HEK293 (cell line): ENCODE measurements around the gene EREG.

Experiments
- RBAK ChIP-seq: fragments of 450-650 bp; formaldehyde crosslinking; IDR thresholded peaks from 2 replicates; pipeline ENCODE4 v1.5.1; 2016; ENCODE audit warnings: missing biosample characterization, missing genetic modification characterization
- TCF7L2 ChIP-seq: IDR thresholded peaks from 2 replicates; pipeline ENCODE4 v1.6.1; 2011; ENCODE audit warnings: low read depth, mild to moderate bottlenecking, inconsistent platforms, low read length, moderate library complexity, borderline replicate concordance
- ZBTB7A ChIP-seq: fragments of 450-650 bp; formaldehyde crosslinking; IDR thresholded peaks from 2 replicates; pipeline ENCODE4 v1.5.1; 2016; ENCODE audit warnings: low read depth, missing biosample characterization, missing genetic modification characterization
- ZFP37 ChIP-seq: fragments of 450-650 bp; formaldehyde crosslinking; IDR thresholded peaks from 2 replicates; pipeline ENCODE4 v1.5.1; 2016; ENCODE audit warnings: missing biosample characterization, missing genetic modification characterization
- ZNF274 ChIP-seq, 2 experiments: fragments of 200-500 bp in 1 of 2; fragments of 450-650 bp in 1 of 2; sonication (Bioruptor generic) in 1 of 2; formaldehyde crosslinking in 1 of 2; IDR thresholded peaks; 2 replicates each; pipeline versions ENCODE4 v1.5.1 to v1.6.1; 2014 to 2016; ENCODE audit warnings: borderline replicate concordance in 1 of 2, inconsistent platforms in 1 of 2, low read length in 1 of 2, missing biosample characterization in 1 of 2, missing genetic modification characterization in 1 of 2
- ZNF416 ChIP-seq: fragments of 450-650 bp; formaldehyde crosslinking; IDR thresholded peaks from 2 replicates; pipeline ENCODE4 v1.5.1; 2016; ENCODE audit warnings: missing biosample characterization, missing genetic modification characterization
- ZNF426 ChIP-seq: fragments of 450-650 bp; formaldehyde crosslinking; IDR thresholded peaks from 2 replicates; pipeline ENCODE4 v1.5.1; 2017; ENCODE audit warnings: missing biosample characterization, missing genetic modification characterization, mild to moderate bottlenecking, inconsistent platforms, moderate library complexity
- ZNF501 ChIP-seq: fragments of 450-650 bp; formaldehyde crosslinking; IDR thresholded peaks from 2 replicates; pipeline ENCODE4 v1.5.1; 2016; ENCODE audit warnings: missing biosample characterization, missing genetic modification characterization
- ZNF529 ChIP-seq: fragments of 450-650 bp; formaldehyde crosslinking; IDR thresholded peaks from 2 replicates; pipeline ENCODE4 v1.5.1; 2017; ENCODE audit warnings: missing genetic modification characterization, missing biosample characterization; ENCODE audit not compliant: insufficient replicate concordance
- ZNF837 ChIP-seq: fragments of 450-650 bp; formaldehyde crosslinking; IDR thresholded peaks from 2 replicates; pipeline ENCODE4 v1.5.1; 2016; ENCODE audit warnings: missing biosample characterization, missing genetic modification characterization
- TF ChIP-seq, protein P1 (sequence below): fragments of 450-650 bp; formaldehyde crosslinking; IDR thresholded peaks from 2 replicates; pipeline ENCODE4 v1.5.1; 2016; ENCODE audit warnings: missing biosample characterization, missing genetic modification characterization
- TF ChIP-seq, protein P2 (sequence below): fragments of 450-650 bp; IDR thresholded peaks from 2 replicates; pipeline ENCODE4 v1.5.1; 2018; ENCODE audit warnings: missing biosample characterization, mild to moderate bottlenecking, missing genetic modification characterization

- TF ChIP-seq, protein P1, sequence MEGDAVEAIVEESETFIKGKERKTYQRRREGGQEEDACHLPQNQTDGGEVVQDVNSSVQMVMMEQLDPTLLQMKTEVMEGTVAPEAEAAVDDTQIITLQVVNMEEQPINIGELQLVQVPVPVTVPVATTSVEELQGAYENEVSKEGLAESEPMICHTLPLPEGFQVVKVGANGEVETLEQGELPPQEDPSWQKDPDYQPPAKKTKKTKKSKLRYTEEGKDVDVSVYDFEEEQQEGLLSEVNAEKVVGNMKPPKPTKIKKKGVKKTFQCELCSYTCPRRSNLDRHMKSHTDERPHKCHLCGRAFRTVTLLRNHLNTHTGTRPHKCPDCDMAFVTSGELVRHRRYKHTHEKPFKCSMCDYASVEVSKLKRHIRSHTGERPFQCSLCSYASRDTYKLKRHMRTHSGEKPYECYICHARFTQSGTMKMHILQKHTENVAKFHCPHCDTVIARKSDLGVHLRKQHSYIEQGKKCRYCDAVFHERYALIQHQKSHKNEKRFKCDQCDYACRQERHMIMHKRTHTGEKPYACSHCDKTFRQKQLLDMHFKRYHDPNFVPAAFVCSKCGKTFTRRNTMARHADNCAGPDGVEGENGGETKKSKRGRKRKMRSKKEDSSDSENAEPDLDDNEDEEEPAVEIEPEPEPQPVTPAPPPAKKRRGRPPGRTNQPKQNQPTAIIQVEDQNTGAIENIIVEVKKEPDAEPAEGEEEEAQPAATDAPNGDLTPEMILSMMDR (tag by site-specific recombination) = no peak
- TF ChIP-seq, protein P2, sequence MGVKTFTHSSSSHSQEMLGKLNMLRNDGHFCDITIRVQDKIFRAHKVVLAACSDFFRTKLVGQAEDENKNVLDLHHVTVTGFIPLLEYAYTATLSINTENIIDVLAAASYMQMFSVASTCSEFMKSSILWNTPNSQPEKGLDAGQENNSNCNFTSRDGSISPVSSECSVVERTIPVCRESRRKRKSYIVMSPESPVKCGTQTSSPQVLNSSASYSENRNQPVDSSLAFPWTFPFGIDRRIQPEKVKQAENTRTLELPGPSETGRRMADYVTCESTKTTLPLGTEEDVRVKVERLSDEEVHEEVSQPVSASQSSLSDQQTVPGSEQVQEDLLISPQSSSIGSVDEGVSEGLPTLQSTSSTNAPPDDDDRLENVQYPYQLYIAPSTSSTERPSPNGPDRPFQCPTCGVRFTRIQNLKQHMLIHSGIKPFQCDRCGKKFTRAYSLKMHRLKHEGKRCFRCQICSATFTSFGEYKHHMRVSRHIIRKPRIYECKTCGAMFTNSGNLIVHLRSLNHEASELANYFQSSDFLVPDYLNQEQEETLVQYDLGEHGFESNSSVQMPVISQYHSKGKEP (tag by site-specific recombination) = no peak
- TF ChIP-seq TCF7L2 = no peak
- TF ChIP-seq ZNF501 (tag by site-specific recombination) = no peak
- no peak for TF ChIP-seq RBAK
- no peak for TF ChIP-seq ZNF837 (tag by site-specific recombination)
- no peak for TF ChIP-seq ZNF426
- TF ChIP-seq ZFP37 (tag by site-specific recombination) = no peak
- no peak for TF ChIP-seq ZBTB7A (tag by site-specific recombination)
- TF ChIP-seq ZNF529 = no peak
- no peak for TF ChIP-seq ZNF416 (tag by site-specific recombination)
- no peak for TF ChIP-seq ZNF274 (IDR thresholded peaks at IDR 0.05; ENCODE audit: low read length)
- TF ChIP-seq ZNF274 (tag by site-specific recombination; IDR thresholded peaks at IDR 0.05; ENCODE audit: borderline replicate concordance) = no peak
Observed at GRCh38 chr4:74433541-74434172, 68.7 kb downstream of the EREG start.
